NB4 (cell line): ENCODE results near the gene TAP2.
A peak's percentile ranks its signal among the peaks of the same experiment; 100 is the strongest.

ENCODE experiments used
- DNase-seq: peaks from one replicate; pipeline ENCODE4 v3.0.0; 2010; ENCODE audit warnings: low read depth
- H3K4me3 ChIP-seq: one replicate; pipeline ENCODE4 v1.5.1; 2011; ENCODE audit warnings: mild to moderate bottlenecking, low read depth, low read length, moderate library complexity
- MYC ChIP-seq: IDR thresholded peaks from 2 replicates; pipeline ENCODE4 v1.6.1; 2011; ENCODE audit warnings: low read depth, low read length
- POLR2A ChIP-seq: IDR thresholded peaks from 2 replicates; pipeline ENCODE4 v1.6.1; 2011; ENCODE audit warnings: mild to moderate bottlenecking; ENCODE audit not compliant: insufficient read length; ENCODE audit errors: extremely low read depth
- TF ChIP-seq, protein P1 (sequence below): IDR thresholded peaks from 2 replicates; pipeline ENCODE4 v1.6.1; 2011; ENCODE audit warnings: low read depth, low read length
- TF ChIP-seq, protein P2 (sequence below): IDR thresholded peaks from one replicate; pipeline ENCODE4 v1.5.1; 2012; ENCODE audit warnings: low read depth, low read length

The TAP2 gene

DNA sequence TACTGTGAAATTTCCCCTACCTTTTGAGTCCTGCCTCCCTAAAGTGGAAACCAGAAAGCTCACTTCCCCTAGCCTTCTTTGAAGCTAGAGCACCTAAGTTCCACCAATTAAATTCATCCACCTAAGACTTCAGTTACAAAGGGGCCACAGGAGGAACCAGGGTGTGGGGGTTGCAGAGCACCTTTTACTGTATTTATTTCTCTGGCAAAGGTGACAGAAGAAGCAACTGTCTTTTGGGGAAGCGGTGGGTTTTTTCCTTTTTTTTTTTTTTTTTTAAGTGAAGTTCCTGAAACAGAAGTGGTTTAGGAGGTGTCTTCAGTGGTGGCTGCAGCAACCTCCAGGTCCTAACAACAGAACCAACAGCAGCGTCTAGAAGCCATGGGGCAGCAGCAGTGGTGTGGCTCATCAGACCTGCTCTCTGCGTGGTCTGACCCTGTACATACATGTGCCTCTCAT is 28.5 kb upstream of the TAP2 start:
- peak; percentile 28 for DNase-seq
- TF ChIP-seq, protein P1, sequence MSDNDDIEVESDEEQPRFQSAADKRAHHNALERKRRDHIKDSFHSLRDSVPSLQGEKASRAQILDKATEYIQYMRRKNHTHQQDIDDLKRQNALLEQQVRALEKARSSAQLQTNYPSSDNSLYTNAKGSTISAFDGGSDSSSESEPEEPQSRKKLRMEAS = no peak
- TF ChIP-seq POLR2A = no peak
- H3K4me3 ChIP-seq = no peak overlapping the region

DNA sequence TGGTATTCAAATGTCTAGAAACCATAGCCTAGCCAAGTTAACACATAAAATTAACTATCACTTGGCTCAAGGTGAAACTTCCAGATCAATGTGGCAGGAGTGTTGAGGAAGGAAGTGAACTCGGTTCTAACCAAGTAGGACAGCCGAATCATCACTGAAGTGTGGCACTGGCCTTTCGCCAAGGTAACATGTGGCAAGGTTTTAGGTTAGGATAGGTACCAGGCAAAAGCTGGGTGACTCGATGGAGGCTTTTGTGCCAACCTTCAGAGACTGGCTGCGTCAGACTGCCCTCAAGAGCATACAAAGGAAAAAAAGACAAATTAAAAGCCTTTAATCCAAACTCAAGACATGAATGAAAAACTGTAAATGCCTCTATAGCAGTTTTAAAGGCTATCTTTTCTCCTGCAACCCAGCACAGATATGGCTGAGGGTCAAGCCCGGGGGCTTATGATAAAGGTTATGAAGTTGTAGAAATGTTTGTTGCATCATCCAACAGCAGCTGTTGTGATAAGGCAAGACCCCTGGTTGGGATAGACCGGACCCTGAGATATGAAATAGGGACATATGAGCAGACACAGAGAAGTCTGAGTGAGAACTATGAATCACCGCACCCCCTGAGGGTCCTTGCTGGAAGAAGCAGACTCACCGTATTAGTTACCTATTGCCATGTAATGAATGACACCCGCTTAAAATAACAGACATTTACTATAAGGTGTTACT is 27.3 kb upstream of the TAP2 start:
- no peak overlapping the region for H3K4me3 ChIP-seq
- DNase-seq = no peak
- TF ChIP-seq, protein P1 = no peak
- TF ChIP-seq POLR2A = no peak
- TF ChIP-seq, protein P2, sequence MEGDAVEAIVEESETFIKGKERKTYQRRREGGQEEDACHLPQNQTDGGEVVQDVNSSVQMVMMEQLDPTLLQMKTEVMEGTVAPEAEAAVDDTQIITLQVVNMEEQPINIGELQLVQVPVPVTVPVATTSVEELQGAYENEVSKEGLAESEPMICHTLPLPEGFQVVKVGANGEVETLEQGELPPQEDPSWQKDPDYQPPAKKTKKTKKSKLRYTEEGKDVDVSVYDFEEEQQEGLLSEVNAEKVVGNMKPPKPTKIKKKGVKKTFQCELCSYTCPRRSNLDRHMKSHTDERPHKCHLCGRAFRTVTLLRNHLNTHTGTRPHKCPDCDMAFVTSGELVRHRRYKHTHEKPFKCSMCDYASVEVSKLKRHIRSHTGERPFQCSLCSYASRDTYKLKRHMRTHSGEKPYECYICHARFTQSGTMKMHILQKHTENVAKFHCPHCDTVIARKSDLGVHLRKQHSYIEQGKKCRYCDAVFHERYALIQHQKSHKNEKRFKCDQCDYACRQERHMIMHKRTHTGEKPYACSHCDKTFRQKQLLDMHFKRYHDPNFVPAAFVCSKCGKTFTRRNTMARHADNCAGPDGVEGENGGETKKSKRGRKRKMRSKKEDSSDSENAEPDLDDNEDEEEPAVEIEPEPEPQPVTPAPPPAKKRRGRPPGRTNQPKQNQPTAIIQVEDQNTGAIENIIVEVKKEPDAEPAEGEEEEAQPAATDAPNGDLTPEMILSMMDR = no peak
- no peak for TF ChIP-seq MYC

DNA sequence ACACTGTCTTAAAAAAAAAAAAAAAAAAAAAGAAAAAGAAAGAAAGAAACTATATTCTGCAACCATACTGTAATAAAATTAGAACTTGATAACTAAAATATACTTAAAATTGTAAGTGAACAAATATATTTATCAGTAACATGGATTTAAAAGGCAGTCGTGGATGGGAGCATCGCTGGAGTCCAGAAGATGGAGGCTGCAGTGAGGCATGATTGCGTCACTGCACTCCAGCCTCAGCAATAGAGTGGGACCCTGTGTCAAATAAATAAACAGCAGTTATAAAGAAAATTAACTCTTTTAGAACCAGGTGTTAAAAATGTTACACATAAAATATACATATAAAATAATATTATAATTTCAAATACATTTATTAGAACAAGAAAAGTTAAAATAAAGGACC is 24.2 kb upstream of the TAP2 start:
- peak; percentile 30 for DNase-seq
- H3K4me3 ChIP-seq = no peak overlapping the region
- TF ChIP-seq MYC = no peak
- TF ChIP-seq, protein P2 = no peak
- TF ChIP-seq, protein P1 = no peak
- no peak for TF ChIP-seq POLR2A

DNA sequence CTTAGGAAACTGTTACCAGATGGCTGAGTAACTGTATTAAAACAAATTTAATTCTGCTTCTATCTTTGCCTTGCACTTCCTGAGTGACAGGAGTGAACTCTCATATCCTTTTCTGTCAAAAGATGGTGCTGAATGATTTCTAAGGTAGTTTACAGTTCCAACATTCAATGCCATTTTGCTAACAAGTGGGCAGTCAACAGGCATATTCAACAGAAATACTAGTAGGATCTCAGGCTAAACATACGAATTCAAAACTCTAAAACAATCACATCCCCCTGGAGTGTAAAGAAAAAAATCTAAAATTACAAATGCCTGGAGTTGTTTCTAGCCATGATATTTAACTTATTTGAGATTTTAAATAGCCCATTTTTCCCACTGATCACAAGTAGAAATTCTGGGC is 22.1 kb upstream of the TAP2 start:
- no peak for DNase-seq
- no peak overlapping the region for H3K4me3 ChIP-seq
- TF ChIP-seq POLR2A = no peak
- TF ChIP-seq, protein P1 = no peak
- no peak for TF ChIP-seq MYC
- TF ChIP-seq, protein P2 = no peak

DNA sequence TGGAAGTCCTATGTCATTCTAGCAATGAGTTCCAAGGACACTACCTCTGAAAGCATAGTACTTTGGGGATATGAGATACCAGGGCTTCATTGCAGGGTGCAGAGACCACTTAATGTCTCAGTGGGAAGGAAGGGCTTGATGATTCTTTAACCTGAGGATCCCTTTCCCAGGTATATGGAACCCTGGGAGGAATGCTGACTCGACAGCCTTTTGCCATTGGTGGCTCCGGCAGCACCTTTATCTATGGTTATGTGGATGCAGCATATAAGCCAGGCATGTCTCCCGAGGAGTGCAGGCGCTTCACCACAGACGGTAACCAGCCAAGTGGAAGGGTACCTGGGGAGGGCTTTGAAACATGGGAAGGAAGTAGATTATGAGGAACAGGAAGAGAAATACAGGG is 19.7 kb upstream of the TAP2 start:
- DNase-seq = no peak
- no peak for TF ChIP-seq MYC
- TF ChIP-seq, protein P2 = no peak
- TF ChIP-seq, protein P1 = no peak
- TF ChIP-seq POLR2A = no peak
- H3K4me3 ChIP-seq = no peak overlapping the region

DNA sequence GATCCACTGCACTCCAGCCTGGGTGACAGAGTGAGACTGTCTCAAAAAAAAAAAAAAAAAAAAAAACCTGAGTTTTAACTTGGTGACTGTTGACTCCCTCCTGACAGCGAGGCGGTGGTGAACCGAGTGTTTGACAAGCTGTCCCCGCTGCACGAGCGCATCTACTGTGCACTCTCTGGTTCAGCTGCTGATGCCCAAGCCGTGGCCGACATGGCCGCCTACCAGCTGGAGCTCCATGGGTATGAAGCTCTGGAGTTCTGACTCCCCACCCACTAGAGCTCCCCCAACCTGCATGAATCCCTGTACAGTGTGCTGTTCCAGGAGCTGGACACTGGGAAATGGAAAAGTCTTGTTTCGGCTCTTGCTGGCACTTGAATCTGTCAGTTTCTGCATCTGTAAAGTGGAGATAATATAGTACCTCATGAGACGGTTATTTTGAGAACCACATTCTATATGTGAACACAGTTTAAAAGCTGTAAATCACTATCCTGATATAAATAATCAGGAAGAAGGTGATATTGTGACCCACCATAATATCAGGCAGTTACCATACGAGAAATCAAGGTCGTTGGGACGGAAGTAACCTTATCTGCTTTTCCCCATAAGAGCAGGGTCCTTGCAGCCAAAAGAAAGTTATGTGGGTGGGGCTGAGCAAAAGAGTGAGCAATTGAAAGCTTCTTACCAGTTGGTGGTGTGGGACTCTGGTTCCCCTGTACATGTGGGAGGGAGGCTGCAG is 18.8 kb upstream of the TAP2 start:
- no peak overlapping the region for H3K4me3 ChIP-seq
- no peak for DNase-seq
- TF ChIP-seq, protein P1 = no peak
- no peak for TF ChIP-seq MYC
- TF ChIP-seq, protein P2 = no peak
- no peak for TF ChIP-seq POLR2A
